MM.1S (cell line): ENCODE data around the gene NUDC.

Experiments used
- DNase-seq: peaks from one replicate; pipeline ENCODE4 v3.0.0-alpha.2; 2015
- H2AFZ ChIP-seq: fragments of 300-600 bp; sonication (generic); 2 replicates; pipeline ENCODE4 v1.6.0; 2016; ENCODE audit warnings: antibody characterized with exemption, low read length
- H3F3A ChIP-seq: fragments of 300-600 bp; sonication (generic); 2 replicates; pipeline ENCODE4 v1.6.1; 2016; ENCODE audit warnings: mild to moderate bottlenecking, antibody characterized with exemption, low read length, moderate library complexity, mixed read lengths; ENCODE audit not compliant: insufficient read depth
- H3K27ac ChIP-seq: fragments of 300-600 bp; sonication (generic); 2 replicates; pipeline ENCODE4 v1.5.1; 2016; ENCODE audit warnings: mild to moderate bottlenecking, low read length
- H3K27me3 ChIP-seq: fragments of 300-600 bp; sonication (generic); replicated peaks from 2 replicates; pipeline ENCODE4 v1.6.0; 2016; ENCODE audit warnings: low read length; ENCODE audit not compliant: insufficient read depth
- H3K36me3 ChIP-seq: fragments of 300-600 bp; sonication (generic); replicated peaks from 2 replicates; pipeline ENCODE4 v1.6.1; 2016; ENCODE audit warnings: mild to moderate bottlenecking, low read length, mixed read lengths; ENCODE audit not compliant: insufficient read depth
- H3K4me1 ChIP-seq: fragments of 300-600 bp; sonication (generic); 2 replicates; pipeline ENCODE4 v1.6.1; 2016; ENCODE audit warnings: low read length, mixed read lengths
- H3K4me2 ChIP-seq: fragments of 300-600 bp; sonication (generic); 2 replicates; pipeline ENCODE4 v1.6.0; 2016; ENCODE audit warnings: low read depth, low read length
- H3K4me3 ChIP-seq: fragments of 300-600 bp; sonication (generic); 2 replicates; pipeline ENCODE4 v1.5.1; 2016; ENCODE audit warnings: low read length, mixed read lengths
- H3K79me2 ChIP-seq: fragments of 300-600 bp; sonication (generic); 2 replicates; pipeline ENCODE4 v1.6.1; 2016; ENCODE audit warnings: mixed run types, low read length, mixed read lengths
- H3K9ac ChIP-seq: fragments of 300-600 bp; sonication (generic); 2 replicates; pipeline ENCODE4 v1.6.1; 2016; ENCODE audit warnings: low read length, mixed read lengths
- H3K9me2 ChIP-seq: fragments of 300-600 bp; sonication (generic); replicated peaks from 2 replicates; pipeline ENCODE4 v1.6.1; 2016; ENCODE audit warnings: mild to moderate bottlenecking, low read length, mixed read lengths; ENCODE audit not compliant: insufficient read depth
- H3K9me3 ChIP-seq: fragments of 300-600 bp; sonication (generic); replicated peaks from 2 replicates; pipeline ENCODE4 v1.6.1; 2016; ENCODE audit warnings: mild to moderate bottlenecking, low read length, mixed read lengths; ENCODE audit not compliant: insufficient read depth
- H4K20me1 ChIP-seq: fragments of 300-600 bp; sonication (generic); 2 replicates; pipeline ENCODE4 v1.6.1; 2016; ENCODE audit warnings: mild to moderate bottlenecking, low read length, moderate library complexity, mixed read lengths; ENCODE audit not compliant: insufficient read depth
- CTCF ChIP-seq: fragments of 300-600 bp; sonication (generic); IDR thresholded peaks from 2 replicates; pipeline ENCODE4 v1.5.1; 2016; ENCODE audit warnings: antibody characterized with exemption, low read length, mixed read lengths
- EZH2 ChIP-seq: fragments of 300-600 bp; sonication (generic); optimal IDR thresholded peaks from 2 replicates; pipeline ENCODE3; 2017; ENCODE audit warnings: low read depth, mild to moderate bottlenecking, antibody characterized with exemption, low read length, mixed read lengths
- EZH2phosphoT487 ChIP-seq: fragments of 300-600 bp; sonication (generic); IDR thresholded peaks from 2 replicates; pipeline ENCODE4 v1.6.1; 2018; ENCODE audit warnings: antibody characterized with exemption, low read length

The NUDC gene

GRCh38 chr1:26991310-26992116, 70.0 kb downstream of the NUDC start:
- no peak for DNase-seq
- Histone ChIP-seq H3K27ac (no peak overlapping the region), H3K4me1 (peaks cover 13% of the 10 kb centered on the region), H3K9me3 (no peaks in the 10 kb centered on the region), H3K4me3 (no peak overlapping the region), H3K9me2 (no peaks in the 10 kb centered on the region), H3K27me3 (peaks cover 45% of the 10 kb centered on the region), H3K79me2 (no peaks in the 10 kb centered on the region), H2AFZ (no peak overlapping the region), H3K4me2 (no peak overlapping the region), H3K36me3 (no peaks in the 10 kb centered on the region), H3F3A (0 out of 2 replicates have a peak, but pooled peaks cover 3% of the 10 kb centered on the region), H4K20me1 (no peaks in the 10 kb centered on the region), H3K9ac (no peak overlapping the region)
- TF ChIP-seq CTCF (no peak), EZH2 (no peak), EZH2phosphoT487 (no peak)

GRCh38 chr1:26993237-26994019, 71.9 kb downstream of the NUDC start, which contains the start of gene TRNP1:
Gene TRNP1 (plus strand): TSS chr1:26993692. CDS start chr1:26993787, 95 bp downstream.
- H3F3A ChIP-seq, result no peaks in the 10 kb centered on the region

More at GRCh38 chr1:26993237-26994019, 71.9 kb downstream of the NUDC start, which contains the start of gene TRNP1:
- peaks cover 56% of the 10 kb centered on the region for H3K27me3 ChIP-seq
- no peaks in the 10 kb centered on the region for H3K79me2 ChIP-seq
- H3K9me3 ChIP-seq, result no peaks in the 10 kb centered on the region
- H3K9ac ChIP-seq, result no peak within 1 kb of the TSS
- H3K4me1 ChIP-seq, result peaks cover 5% of the 10 kb centered on the region
- no peaks in the 10 kb centered on the region for H3K9me2 ChIP-seq
- TF ChIP-seq CTCF (no peak), EZH2 (no peak), EZH2phosphoT487 (no peak)
- peak within 1 kb of the TSS; percentile 80 for H3K4me2 ChIP-seq
- no peaks in the 10 kb centered on the region for H4K20me1 ChIP-seq
- H3K4me3 ChIP-seq, result peak within 1 kb of the TSS; percentile 70
- no peak within 1 kb of the TSS for H3K27ac ChIP-seq
- peak; percentile 69 for DNase-seq
- H3K36me3 ChIP-seq, result no peaks in the 10 kb centered on the region
- peak within 1 kb of the TSS; percentile 85 for H2AFZ ChIP-seq
